SK-N-SH treated with all-trans-retinoic acid at 6 μM for 48 hours (cell line): ENCODE results near the gene SP110.

Source experiments
- ATAC-seq: fragments of 200-7000 bp; cut with Tn5 transposase; 3 replicates; pipeline ENCODE4 v1.9.1; 2020; ENCODE audit warnings: mild to moderate bottlenecking, moderate library complexity
- ARNTL ChIP-seq: fragments of 450-650 bp; formaldehyde crosslinking; IDR thresholded peaks from 2 replicates; pipeline ENCODE4 v1.5.0; 2020; ENCODE audit warnings: low read depth, mild to moderate bottlenecking, moderate library complexity, borderline replicate concordance
- BACH2 ChIP-seq: fragments of 250-450 bp; sonication (Bioruptor Pico); IDR thresholded peaks from 2 replicates; pipeline ENCODE4 v1.9.0; 2021; ENCODE audit warnings: mild to moderate bottlenecking, borderline replicate concordance
- CSDC2 ChIP-seq: fragments of 250-450 bp; sonication (Bioruptor Pico); IDR thresholded peaks from 2 replicates; pipeline ENCODE4 v1.5.0; 2020; ENCODE audit warnings: mild to moderate bottlenecking, moderate library complexity
- ESRRG ChIP-seq: fragments of 250-450 bp; sonication (Bioruptor Pico); IDR thresholded peaks from 2 replicates; pipeline ENCODE4 v1.6.1; 2021; ENCODE audit warnings: mild to moderate bottlenecking
- GLIS3 ChIP-seq: fragments of 250-450 bp; sonication (Bioruptor Pico); IDR thresholded peaks from 2 replicates; pipeline ENCODE4 v1.5.0; 2020; ENCODE audit warnings: mild to moderate bottlenecking, moderate library complexity
- ISL1 ChIP-seq: fragments of 250-450 bp; sonication (Bioruptor Pico); IDR thresholded peaks from 2 replicates; pipeline ENCODE4 v2.1.2; 2022; ENCODE audit warnings: mild to moderate bottlenecking, moderate library complexity
- OSR1 ChIP-seq: fragments of 250-450 bp; sonication (Bioruptor Pico); IDR thresholded peaks from 2 replicates; pipeline ENCODE4 v1.8.0; 2022; ENCODE audit warnings: moderate library complexity, mild to moderate bottlenecking, inconsistent platforms
- PPARA ChIP-seq: fragments of 250-450 bp; sonication (Bioruptor Pico); IDR thresholded peaks from 2 replicates; pipeline ENCODE4 v1.5.0; 2020; ENCODE audit warnings: mild to moderate bottlenecking, borderline replicate concordance
- RARB ChIP-seq: fragments of 250-450 bp; sonication (Bioruptor Pico); IDR thresholded peaks from 2 replicates; pipeline ENCODE4 v1.8.0; 2021; ENCODE audit warnings: mild to moderate bottlenecking, moderate library complexity
- SNAI2 ChIP-seq: fragments of 250-450 bp; sonication (Bioruptor Pico); IDR thresholded peaks from 2 replicates; pipeline ENCODE4 v1.5.0; 2020; ENCODE audit warnings: mild to moderate bottlenecking, moderate library complexity
- TCF4 ChIP-seq: fragments of 250-450 bp; sonication (Bioruptor Pico); IDR thresholded peaks from 2 replicates; pipeline ENCODE4 v1.8.0; 2021; ENCODE audit warnings: mild to moderate bottlenecking, moderate library complexity, borderline replicate concordance
- TOX ChIP-seq: fragments of 250-450 bp; sonication (Bioruptor Pico); IDR thresholded peaks from 2 replicates; pipeline ENCODE4 v1.8.0; 2021; ENCODE audit warnings: mild to moderate bottlenecking, moderate library complexity, borderline replicate concordance
- ZC3H10 ChIP-seq: fragments of 250-450 bp; sonication (Bioruptor Pico); IDR thresholded peaks from 2 replicates; pipeline ENCODE4 v1.5.1; 2021; ENCODE audit warnings: mild to moderate bottlenecking, moderate library complexity
- ZFP3 ChIP-seq: fragments of 250-450 bp; sonication (Bioruptor Pico); IDR thresholded peaks from 2 replicates; pipeline ENCODE4 v1.5.0; 2020; ENCODE audit warnings: mild to moderate bottlenecking, moderate library complexity
- ZFP30 ChIP-seq: fragments of 450-650 bp; formaldehyde crosslinking; IDR thresholded peaks from 2 replicates; pipeline ENCODE4 v1.5.0; 2022; ENCODE audit warnings: mild to moderate bottlenecking, moderate library complexity
- ZNF565 ChIP-seq: fragments of 450-650 bp; formaldehyde crosslinking; conservative IDR thresholded peaks from 2 replicates; pipeline ENCODE4 v1.5.0; 2020; ENCODE audit warnings: low read depth, mild to moderate bottlenecking, moderate library complexity
- ZNF70 ChIP-seq: fragments of 450-650 bp; formaldehyde crosslinking; IDR thresholded peaks from 2 replicates; pipeline ENCODE4 v1.5.0; 2020; ENCODE audit warnings: mild to moderate bottlenecking, moderate library complexity
- ZNF8 ChIP-seq: fragments of 450-650 bp; formaldehyde crosslinking; IDR thresholded peaks from 2 replicates; pipeline ENCODE4 v1.5.0; 2020; ENCODE audit warnings: mild to moderate bottlenecking, moderate library complexity
- TF ChIP-seq, protein P1 (sequence below): fragments of 250-450 bp; sonication (Bioruptor Pico); IDR thresholded peaks from 2 replicates; pipeline ENCODE4 v1.5.1; 2020; ENCODE audit warnings: low read depth, mild to moderate bottlenecking, moderate library complexity
- TF ChIP-seq, protein P2 (sequence below): fragments of 250-450 bp; sonication (Bioruptor Pico); IDR thresholded peaks from 2 replicates; pipeline ENCODE4 v1.8.0; 2020; ENCODE audit warnings: mild to moderate bottlenecking, moderate library complexity, borderline replicate concordance
- TF ChIP-seq, protein P3 (sequence below): fragments of 250-450 bp; sonication (Bioruptor Pico); IDR thresholded peaks from 2 replicates; pipeline ENCODE4 v1.5.1; 2021; ENCODE audit warnings: mild to moderate bottlenecking, moderate library complexity
- TF ChIP-seq, protein P4 (sequence below): fragments of 250-450 bp; sonication (Bioruptor Pico); IDR thresholded peaks from 2 replicates; pipeline ENCODE4 v1.5.0; 2020; ENCODE audit warnings: mild to moderate bottlenecking, moderate library complexity
- TF ChIP-seq, protein P5 (sequence below): fragments of 250-450 bp; sonication (Bioruptor Pico); IDR thresholded peaks from 2 replicates; pipeline ENCODE4 v1.8.0; 2021; ENCODE audit warnings: low read depth, mild to moderate bottlenecking, moderate library complexity, borderline replicate concordance

The SP110 gene

DNA sequence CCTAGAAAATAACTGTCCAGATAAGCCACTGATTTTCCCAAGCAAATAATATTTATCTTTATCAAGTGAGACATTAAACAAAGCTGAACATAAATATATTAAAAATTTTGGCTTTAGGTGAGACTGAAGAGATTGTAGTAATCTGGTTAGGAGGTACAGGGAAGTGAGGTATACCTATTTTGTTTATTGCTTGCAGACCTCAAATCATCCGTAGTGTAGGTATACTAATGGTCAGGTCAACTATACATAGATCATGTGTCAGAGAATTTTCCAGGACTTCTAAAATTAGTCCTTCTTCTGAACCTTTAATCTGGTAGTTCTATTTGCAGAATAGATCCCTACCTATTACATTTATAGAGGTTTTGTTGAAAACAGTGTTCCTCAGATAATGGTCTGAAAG, 47.3 kb upstream of the SP110 start:
- TF ChIP-seq ARNTL (CRISPR knock-in tag) (no peak), ZC3H10 (CRISPR knock-in tag) (no peak), ZNF8 (no peak), PPARA (CRISPR knock-in tag) (no peak), SNAI2 (CRISPR knock-in tag) (no peak), ZFP3 (no peak), RARB (CRISPR knock-in tag) (no peak), GLIS3 (CRISPR knock-in tag) (no peak), ESRRG (no peak), ZFP30 (CRISPR knock-in tag) (no peak), TOX (CRISPR knock-in tag) (no peak), ZNF70 (no peak), TCF4 (CRISPR knock-in tag) (no peak), BACH2 (CRISPR knock-in tag) (no peak), ZNF565 (CRISPR knock-in tag) (no peak), ISL1 (CRISPR knock-in tag) (no peak)
- TF ChIP-seq, protein P1, sequence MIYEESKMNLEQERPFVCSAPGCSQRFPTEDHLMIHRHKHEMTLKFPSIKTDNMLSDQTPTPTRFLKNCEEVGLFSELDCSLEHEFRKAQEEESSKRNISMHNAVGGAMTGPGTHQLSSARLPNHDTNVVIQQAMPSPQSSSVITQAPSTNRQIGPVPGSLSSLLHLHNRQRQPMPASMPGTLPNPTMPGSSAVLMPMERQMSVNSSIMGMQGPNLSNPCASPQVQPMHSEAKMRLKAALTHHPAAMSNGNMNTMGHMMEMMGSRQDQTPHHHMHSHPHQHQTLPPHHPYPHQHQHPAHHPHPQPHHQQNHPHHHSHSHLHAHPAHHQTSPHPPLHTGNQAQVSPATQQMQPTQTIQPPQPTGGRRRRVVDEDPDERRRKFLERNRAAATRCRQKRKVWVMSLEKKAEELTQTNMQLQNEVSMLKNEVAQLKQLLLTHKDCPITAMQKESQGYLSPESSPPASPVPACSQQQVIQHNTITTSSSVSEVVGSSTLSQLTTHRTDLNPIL (CRISPR knock-in tag), result no peak
- TF ChIP-seq, protein P2, sequence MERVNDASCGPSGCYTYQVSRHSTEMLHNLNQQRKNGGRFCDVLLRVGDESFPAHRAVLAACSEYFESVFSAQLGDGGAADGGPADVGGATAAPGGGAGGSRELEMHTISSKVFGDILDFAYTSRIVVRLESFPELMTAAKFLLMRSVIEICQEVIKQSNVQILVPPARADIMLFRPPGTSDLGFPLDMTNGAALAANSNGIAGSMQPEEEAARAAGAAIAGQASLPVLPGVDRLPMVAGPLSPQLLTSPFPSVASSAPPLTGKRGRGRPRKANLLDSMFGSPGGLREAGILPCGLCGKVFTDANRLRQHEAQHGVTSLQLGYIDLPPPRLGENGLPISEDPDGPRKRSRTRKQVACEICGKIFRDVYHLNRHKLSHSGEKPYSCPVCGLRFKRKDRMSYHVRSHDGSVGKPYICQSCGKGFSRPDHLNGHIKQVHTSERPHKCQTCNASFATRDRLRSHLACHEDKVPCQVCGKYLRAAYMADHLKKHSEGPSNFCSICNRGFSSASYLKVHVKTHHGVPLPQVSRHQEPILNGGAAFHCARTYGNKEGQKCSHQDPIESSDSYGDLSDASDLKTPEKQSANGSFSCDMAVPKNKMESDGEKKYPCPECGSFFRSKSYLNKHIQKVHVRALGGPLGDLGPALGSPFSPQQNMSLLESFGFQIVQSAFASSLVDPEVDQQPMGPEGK (CRISPR knock-in tag), result no peak
- TF ChIP-seq, protein P3, sequence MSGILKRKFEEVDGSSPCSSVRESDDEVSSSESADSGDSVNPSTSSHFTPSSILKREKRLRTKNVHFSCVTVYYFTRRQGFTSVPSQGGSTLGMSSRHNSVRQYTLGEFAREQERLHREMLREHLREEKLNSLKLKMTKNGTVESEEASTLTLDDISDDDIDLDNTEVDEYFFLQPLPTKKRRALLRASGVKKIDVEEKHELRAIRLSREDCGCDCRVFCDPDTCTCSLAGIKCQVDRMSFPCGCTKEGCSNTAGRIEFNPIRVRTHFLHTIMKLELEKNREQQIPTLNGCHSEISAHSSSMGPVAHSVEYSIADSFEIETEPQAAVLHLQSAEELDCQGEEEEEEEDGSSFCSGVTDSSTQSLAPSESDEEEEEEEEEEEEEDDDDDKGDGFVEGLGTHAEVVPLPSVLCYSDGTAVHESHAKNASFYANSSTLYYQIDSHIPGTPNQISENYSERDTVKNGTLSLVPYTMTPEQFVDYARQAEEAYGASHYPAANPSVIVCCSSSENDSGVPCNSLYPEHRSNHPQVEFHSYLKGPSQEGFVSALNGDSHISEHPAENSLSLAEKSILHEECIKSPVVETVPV (CRISPR knock-in tag), result no peak
- TF ChIP-seq, protein P4, sequence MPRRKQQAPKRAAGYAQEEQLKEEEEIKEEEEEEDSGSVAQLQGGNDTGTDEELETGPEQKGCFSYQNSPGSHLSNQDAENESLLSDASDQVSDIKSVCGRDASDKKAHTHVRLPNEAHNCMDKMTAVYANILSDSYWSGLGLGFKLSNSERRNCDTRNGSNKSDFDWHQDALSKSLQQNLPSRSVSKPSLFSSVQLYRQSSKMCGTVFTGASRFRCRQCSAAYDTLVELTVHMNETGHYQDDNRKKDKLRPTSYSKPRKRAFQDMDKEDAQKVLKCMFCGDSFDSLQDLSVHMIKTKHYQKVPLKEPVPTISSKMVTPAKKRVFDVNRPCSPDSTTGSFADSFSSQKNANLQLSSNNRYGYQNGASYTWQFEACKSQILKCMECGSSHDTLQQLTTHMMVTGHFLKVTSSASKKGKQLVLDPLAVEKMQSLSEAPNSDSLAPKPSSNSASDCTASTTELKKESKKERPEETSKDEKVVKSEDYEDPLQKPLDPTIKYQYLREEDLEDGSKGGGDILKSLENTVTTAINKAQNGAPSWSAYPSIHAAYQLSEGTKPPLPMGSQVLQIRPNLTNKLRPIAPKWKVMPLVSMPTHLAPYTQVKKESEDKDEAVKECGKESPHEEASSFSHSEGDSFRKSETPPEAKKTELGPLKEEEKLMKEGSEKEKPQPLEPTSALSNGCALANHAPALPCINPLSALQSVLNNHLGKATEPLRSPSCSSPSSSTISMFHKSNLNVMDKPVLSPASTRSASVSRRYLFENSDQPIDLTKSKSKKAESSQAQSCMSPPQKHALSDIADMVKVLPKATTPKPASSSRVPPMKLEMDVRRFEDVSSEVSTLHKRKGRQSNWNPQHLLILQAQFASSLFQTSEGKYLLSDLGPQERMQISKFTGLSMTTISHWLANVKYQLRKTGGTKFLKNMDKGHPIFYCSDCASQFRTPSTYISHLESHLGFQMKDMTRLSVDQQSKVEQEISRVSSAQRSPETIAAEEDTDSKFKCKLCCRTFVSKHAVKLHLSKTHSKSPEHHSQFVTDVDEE, result no peak
- no peak for ATAC-seq

DNA sequence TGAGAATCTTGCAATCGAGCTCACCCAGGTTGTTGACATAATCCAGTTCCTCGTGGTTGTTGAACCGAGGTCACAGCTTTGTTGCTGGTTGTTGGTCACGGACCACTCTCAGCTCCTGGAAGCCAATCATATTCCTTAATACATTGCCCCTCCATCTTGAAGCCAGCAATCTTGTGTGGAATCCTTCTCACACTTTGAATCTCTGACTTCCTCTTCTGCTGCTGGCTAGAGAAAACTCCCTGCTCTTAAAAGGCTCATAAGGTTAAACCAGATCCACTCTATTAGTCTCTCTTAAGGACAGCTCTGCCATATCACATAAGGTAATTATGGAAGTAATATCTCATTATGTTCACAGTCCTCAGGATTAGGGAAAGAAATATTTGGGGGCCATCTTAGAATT, 46.9 kb upstream of the SP110 start:
- TF ChIP-seq, protein P2 (CRISPR knock-in tag), result no peak
- TF ChIP-seq, protein P5, sequence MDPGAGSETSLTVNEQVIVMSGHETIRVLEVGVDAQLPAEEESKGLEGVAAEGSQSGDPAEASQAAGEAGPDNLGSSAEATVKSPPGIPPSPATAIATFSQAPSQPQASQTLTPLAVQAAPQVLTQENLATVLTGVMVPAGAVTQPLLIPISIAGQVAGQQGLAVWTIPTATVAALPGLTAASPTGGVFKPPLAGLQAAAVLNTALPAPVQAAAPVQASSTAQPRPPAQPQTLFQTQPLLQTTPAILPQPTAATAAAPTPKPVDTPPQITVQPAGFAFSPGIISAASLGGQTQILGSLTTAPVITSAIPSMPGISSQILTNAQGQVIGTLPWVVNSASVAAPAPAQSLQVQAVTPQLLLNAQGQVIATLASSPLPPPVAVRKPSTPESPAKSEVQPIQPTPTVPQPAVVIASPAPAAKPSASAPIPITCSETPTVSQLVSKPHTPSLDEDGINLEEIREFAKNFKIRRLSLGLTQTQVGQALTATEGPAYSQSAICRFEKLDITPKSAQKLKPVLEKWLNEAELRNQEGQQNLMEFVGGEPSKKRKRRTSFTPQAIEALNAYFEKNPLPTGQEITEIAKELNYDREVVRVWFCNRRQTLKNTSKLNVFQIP (CRISPR knock-in tag), result no peak
- TF ChIP-seq GLIS3 (CRISPR knock-in tag) (no peak), ZNF70 (no peak), ZC3H10 (CRISPR knock-in tag) (no peak), ZFP3 (no peak), OSR1 (CRISPR knock-in tag) (no peak), TOX (CRISPR knock-in tag) (no peak), CSDC2 (CRISPR knock-in tag) (no peak)
- TF ChIP-seq, protein P4, result no peak
- TF ChIP-seq, protein P1 (CRISPR knock-in tag), result no peak
- TF ChIP-seq, protein P3 (CRISPR knock-in tag), result no peak
- no peak for ATAC-seq
